SH-SY5Y (cell line): ENCODE measurements around the gene AKIP1.

ENCODE experiments used
- GATA2 ChIP-seq: IDR thresholded peaks from 2 replicates; pipeline ENCODE4 v1.6.1; 2011; ENCODE audit warnings: mild to moderate bottlenecking, low read depth, low read length
- GATA3 ChIP-seq: IDR thresholded peaks from 2 replicates; pipeline ENCODE4 v1.6.1; 2011; ENCODE audit warnings: low read depth, mild to moderate bottlenecking, low read length, moderate library complexity

The AKIP1 gene, protein sequence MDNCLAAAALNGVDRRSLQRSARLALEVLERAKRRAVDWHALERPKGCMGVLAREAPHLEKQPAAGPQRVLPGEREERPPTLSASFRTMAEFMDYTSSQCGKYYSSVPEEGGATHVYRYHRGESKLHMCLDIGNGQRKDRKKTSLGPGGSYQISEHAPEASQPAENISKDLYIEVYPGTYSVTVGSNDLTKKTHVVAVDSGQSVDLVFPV

DNA sequence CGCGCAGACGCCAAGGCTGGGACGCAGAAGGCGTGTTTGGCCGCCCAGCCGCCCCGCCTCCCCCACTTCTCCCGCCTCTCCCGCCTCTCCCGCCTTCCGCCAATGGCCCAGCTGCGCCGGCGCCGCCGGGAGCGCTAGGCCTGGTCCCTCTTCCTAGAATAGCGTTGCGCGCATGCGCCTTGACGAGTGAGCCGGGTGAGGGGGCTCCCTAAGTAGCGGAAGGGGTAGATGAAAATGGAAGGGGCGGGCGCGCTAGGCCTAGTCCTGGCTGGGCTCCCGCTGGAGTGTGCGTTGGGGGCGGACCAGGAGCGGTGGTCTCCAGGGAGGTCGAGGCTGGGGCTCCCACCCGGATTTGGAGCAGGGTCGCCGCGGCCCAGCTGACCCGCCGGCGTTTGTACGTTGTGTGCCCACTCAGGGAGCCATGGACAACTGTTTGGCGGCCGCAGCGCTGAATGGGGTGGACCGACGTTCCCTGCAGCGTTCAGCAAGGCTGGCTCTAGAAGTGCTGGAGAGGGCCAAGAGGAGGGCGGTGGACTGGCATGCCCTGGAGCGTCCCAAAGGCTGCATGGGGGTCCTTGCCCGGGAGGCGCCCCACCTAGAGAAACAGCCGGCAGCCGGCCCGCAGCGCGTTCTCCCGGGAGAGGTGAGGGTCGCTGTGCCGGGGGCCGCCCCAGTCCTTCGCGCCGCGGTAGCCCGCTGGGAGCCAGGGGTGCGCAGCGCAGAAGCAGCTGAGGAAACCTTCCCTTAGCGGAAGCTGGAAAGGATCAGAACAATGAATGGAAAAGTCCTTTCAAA, at the start of gene AKIP1:
AKIP1 (plus strand) TSS at position 161 of the 795 bp plus-strand sequence; CDS start at position 422, 261 bp downstream.
- TF ChIP-seq GATA3 (no peak), GATA2 (no peak)

DNA sequence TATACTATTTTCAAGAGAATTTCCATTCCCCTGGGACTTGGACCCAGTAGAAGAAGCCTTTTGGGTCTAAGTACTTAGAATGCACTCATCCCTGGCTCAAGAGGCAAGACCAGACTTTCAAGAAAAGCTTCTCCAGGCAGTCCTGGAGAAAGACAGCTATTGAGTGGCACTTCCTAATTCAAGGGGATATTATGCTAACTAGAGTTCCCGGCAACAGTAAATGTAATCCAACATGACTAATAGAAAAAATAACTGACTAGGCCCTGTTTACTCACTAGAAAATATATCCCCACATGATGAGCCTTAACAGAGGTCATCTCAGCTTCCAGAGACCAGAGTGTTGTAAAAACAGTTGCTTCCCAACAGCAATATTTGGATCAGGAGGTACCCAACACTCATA, 47.2 kb upstream of the AKIP1 start:
- TF ChIP-seq GATA3 (no peak), GATA2 (no peak)

DNA sequence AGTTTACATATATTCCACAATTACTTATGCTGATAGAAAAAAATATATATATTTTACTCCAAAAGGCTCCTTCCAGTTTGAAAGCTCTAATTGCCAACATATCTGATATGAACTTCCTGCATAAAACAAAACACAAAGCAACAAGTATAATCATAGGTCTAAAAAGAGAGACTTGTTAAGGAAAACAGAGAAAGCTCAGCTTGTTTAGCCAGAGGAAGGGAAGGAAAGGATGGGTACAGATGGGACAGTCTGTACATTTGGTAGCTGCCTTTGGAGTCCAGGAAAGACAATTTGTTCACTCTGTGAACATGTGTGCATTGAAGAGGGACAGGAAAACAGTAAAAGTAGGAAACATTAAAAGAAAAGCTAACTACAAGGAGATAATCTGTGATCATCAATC, 45.7 kb upstream of the AKIP1 start:
- TF ChIP-seq GATA2 (no peak), GATA3 (no peak)

DNA sequence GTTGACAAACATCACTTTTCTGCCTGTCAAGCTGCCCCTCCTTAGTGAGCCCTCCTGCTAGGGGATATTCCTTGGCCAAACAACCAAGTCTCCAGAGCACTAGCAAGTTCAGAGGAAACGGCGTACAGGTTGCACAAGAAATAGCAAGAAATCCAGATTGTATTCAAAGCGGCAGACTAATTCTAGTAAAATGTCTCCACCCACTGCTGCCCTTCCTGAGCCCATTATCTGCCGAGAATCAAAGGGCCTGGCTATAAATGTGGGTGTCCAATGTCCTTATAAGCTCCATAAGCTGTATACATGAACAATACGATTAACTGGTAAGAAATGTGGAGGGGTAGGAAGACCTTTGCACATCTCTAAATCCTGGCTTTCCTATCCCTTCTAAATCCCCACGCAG, 44.0 kb upstream of the AKIP1 start:
- TF ChIP-seq GATA2, result no peak
- TF ChIP-seq GATA3, result no peak

DNA sequence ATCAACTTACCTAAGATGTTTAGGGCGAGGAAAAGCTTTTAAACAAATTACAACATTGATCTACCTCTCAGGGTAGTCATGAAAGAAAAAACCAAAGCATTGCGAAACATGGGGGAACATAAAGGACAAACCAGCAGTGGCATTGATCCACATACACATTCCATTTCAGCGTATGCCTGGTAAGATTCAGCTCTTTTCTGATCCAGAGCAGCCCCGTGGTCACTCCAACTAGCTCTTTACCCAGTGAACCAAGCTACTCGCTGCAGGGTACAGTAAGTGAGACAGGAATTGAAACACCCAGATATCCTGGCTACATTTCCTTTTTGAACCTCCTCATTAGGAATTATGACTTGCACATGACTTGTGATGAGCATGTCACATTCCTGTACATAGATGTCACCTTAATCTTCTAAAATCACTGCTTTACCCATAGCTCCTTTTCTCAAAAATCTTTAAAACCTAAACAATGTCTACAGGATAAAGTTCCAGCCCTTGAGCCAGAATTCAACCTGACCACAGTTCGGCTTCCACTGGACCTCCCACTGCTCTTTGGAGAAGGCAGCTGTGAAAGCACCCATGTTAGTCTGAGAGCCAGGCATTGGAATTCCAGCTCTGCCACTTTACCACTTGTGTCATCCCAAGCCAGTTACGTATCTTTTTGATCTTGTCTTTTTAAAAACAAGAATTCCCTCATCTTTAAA, 42.9 kb upstream of the AKIP1 start:
- no peak for TF ChIP-seq GATA2
- no peak for TF ChIP-seq GATA3

DNA sequence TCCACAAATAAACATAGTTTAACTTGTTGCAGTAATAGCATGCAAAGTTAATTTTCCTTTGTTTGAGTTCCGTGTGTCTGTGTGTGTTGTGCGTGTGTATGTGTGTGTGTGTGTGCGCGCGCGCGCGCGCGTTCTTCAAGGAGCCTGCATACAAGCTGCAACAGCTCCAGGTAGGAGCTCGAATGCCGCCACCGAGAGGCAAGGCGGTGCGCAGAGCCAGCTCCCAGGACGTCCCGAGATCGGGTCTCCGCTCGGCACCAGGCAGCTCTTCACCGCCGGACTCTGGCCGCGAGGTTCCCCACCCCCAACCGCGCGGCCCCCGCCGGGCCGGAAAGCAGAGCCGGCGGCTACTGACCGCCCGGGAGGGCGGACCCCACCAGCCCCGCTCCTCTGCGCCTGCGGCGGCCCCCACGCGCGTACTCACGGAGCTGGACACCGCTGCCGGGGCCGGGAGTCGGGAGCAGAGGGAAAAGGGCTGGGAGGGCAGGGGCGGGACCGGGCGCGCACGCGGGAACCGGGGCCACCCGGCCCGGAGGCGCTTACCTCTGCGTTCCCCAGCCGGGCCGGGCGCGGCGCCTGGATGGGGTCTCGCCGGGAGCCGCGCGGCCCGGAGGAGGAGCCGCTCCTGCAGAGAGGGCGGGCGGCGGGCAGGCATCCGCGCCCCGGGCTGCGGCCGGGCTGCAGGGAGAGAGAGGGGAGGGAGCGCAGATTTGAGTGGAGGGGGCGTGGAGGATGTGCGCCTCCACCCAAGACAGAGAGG, 40.4 kb upstream of the AKIP1 start:
- TF ChIP-seq GATA2 (no peak), GATA3 (no peak)

DNA sequence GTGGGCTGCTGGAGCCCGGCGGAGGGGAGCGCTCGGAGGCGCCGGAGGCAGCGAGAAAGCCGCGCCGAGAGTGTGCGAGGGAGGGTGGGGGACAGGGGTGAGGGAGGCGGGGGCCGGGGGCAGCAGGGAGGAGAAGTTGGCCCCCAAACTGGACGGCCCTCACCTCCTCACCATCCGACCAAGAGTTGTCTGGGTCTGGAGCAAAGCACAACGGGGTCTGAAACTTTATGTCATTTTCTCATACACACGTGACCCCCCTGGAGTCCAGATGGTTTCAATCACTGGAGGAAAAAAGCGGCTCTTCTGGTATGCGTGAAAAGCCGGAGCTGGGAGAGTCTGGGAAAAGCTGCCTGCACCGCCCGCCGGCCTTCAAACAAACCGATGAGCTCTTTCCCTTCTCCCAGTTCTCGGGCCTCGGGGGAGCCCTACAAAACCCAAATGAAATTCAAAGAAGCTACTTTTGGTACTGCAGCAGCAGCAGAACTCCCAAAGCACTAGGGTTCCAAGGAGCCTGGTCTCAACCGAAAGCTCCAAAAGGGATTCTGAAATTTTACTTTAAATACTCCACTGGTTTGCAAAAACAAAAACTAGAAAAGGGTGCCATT, 39.7 kb upstream of the AKIP1 start:
- no peak for TF ChIP-seq GATA2
- TF ChIP-seq GATA3, result no peak

DNA sequence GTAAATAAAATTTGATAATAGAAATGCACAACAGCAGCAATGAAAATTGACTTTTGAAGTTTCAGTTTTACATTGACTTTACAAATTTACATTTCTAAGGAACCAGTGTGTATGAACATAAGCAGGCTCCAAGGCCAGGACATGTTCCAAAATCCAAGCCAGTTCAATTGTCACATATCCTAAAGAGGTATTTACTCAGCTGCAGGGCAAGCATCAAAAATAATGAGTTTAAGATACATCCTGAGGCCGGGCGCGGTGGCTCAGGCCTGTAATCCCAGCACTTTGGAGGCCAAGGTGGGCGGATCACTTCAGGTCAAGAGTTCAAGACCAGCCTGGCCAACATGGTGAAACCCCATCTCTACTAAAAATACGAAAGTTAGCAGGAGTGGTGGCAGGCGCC, 39.0 kb upstream of the AKIP1 start:
- no peak for TF ChIP-seq GATA2
- no peak for TF ChIP-seq GATA3

DNA sequence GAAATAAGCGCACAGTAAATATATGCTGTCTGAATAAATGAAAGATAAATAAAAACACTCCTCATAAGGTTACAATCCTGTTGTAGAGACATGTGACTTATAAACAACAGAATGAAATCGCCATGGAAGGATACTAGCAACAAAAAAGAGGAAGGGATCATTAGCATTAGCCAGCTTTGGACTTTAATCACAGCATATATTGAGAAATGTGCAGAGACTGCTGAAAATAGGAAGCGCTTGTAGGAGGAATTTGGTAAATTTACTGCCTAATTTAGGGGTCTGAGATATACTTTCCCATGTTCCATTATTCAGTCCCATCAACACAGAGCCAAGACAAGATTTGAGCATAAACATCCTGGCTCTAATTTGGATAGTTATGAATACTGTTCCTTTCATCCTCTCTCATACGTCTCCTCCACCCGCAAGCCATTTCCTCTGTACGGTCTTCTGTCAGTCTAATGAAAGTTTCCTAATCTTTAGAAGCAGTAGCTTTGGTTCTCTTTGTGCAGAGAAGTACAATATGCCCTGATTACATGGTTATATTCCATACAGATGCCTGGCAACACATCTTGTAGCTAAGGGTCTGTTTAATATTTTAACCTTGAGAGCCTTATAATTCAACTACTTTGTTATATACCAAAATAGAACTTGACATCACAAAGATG, 37.1 kb upstream of the AKIP1 start:
- TF ChIP-seq GATA2 (no peak), GATA3 (no peak)

DNA sequence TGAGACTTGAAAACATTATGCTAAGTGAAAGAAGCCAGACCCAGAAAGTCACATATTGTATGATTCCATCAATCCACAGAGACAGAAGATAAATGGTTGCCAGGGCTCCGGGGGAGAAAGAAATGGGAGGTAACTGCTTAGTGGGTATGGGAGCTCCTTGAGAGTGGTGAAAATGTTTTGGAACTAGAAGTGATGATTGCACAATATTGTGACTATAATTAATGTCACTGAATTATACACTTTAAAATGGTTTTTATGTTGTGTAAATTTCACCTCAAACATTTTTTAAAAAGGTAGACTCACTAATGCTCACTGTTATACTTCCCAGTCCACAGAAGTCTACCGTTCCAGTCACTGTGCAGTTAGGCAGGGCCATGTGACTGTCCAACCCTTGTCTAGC, 32.2 kb upstream of the AKIP1 start:
- TF ChIP-seq GATA3 (no peak), GATA2 (no peak)

DNA sequence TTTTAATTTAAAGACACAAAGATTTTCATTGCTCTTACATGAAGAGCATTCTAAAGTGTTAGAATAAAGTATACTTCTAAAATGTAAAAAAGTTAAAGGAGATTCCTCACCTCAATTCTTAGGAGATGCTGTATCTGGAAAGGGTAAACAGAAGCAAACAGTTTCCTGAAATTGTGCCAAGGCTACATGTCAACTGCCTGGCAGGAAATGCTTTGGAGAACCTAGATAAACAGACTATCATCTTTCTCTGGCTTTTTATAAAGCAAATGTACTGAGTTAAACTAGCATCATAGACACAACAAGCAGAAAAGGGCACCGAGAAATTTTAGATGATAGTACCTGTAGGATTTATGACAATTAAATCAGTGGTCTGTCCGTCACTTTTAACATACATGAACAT, 24.7 kb upstream of the AKIP1 start:
- TF ChIP-seq GATA3 (no peak), GATA2 (no peak)

DNA sequence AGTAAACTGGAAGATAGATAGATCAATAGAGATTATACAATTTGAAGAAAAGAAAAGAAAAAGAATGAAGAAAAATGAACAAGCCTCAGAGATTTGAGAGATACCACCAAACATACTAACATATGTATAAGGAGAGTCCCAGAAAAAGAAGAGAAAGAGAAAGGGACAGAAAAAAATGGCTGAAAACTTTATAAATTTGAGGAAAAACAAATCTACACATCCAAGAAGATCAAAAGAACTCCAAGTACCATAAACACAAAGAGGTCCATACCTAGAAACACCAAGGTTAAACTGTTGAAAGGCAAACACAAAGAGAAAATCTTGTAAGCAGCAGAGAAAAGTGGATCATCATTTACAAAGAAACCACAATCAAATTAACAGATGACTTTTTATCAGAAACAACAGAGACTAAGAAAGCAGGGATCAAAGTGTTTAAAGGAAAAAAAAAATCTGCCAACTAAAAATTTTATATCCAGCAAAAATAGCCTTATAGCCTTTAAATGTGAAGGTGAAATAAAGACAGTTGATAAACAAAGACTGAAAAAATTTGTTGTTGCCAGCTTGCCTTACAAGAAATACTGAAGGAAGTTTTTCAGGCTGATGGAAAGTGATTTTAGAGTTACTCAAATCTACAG, 11.8 kb upstream of the AKIP1 start:
- TF ChIP-seq GATA2 (no peak), GATA3 (no peak)
